Fibroblast of lung (primary cell): ENCODE measurements around the gene NUDC. TPM values are rescaled to one million over a fixed set of nuclear protein-coding genes. Genes with fewer than 3 reads are reported as not detected.

Source experiments
- DNase-seq, 2 donors: peaks; one replicate each; pipeline versions ENCODE4 v3.0.0 to v3.0.0-alpha.2; 2010; ENCODE audit warnings: low read depth in 2 of 2
- H2AFZ ChIP-seq: 2 replicates; pipeline ENCODE4 v1.5.1; 2012; ENCODE audit warnings: low read length, control low read depth, inconsistent platforms
- H3K27ac ChIP-seq: 2 replicates; pipeline ENCODE4 v1.5.1; 2011; ENCODE audit warnings: low read length, control low read depth; ENCODE audit not compliant: insufficient read depth
- H3K27me3 ChIP-seq: 2 replicates; pipeline ENCODE4 v1.5.1; 2011; ENCODE audit warnings: mild to moderate bottlenecking, low read length; ENCODE audit not compliant: control insufficient read depth, insufficient read depth
- H3K36me3 ChIP-seq: 2 replicates; pipeline ENCODE4 v1.5.1; 2011; ENCODE audit warnings: low read length; ENCODE audit not compliant: control insufficient read depth, insufficient read depth
- H3K4me1 ChIP-seq: 2 replicates; pipeline ENCODE4 v1.5.1; 2011; ENCODE audit warnings: low read length; ENCODE audit not compliant: control insufficient read depth, insufficient read depth; ENCODE audit errors: extremely low read depth
- H3K4me2 ChIP-seq: 2 replicates; pipeline ENCODE4 v1.5.1; 2011; ENCODE audit warnings: low read length, control low read depth; ENCODE audit not compliant: insufficient read depth; ENCODE audit errors: extremely low read depth
- H3K4me3 ChIP-seq, 4 experiments: fragments of 200-600 bp in 1 of 4; sonication (generic) in 1 of 4; replicated peaks in 1 of 4; 2 replicates each; pipeline ENCODE4 v1.5.1; 2011 to 2016; ENCODE audit warnings: low read length in 4 of 4, low read depth in 3 of 4, mild to moderate bottlenecking in 3 of 4, control low read depth in 2 of 4, inconsistent platforms in 1 of 4, mixed read lengths in 1 of 4; ENCODE audit not compliant: insufficient read depth in 1 of 4; ENCODE audit errors: control extremely low read depth in 1 of 4
- H3K79me2 ChIP-seq: 2 replicates; pipeline ENCODE4 v1.5.1; 2012; ENCODE audit warnings: mild to moderate bottlenecking, low read length, inconsistent platforms; ENCODE audit not compliant: control insufficient read depth, insufficient read depth
- H3K9ac ChIP-seq: 2 replicates; pipeline ENCODE4 v1.5.1; 2011; ENCODE audit warnings: mild to moderate bottlenecking, low read length, control low read depth; ENCODE audit not compliant: insufficient read depth
- H3K9me3 ChIP-seq: 2 replicates; pipeline ENCODE4 v1.5.1; 2012; ENCODE audit warnings: low read depth, low read length; ENCODE audit not compliant: control insufficient read depth, insufficient read depth
- H4K20me1 ChIP-seq: 2 replicates; pipeline ENCODE4 v1.5.1; 2011; ENCODE audit warnings: low read length; ENCODE audit not compliant: control insufficient read depth, insufficient read depth; ENCODE audit errors: extremely low read depth
- CTCF ChIP-seq, 2 donors: IDR thresholded peaks in 1 of 2; conservative IDR thresholded peaks in 1 of 2; 1 replicate in 1 of 2; 2 replicates in 1 of 2; pipeline ENCODE4 v1.5.1; 2011 to 2012; ENCODE audit warnings: low read length in 2 of 2, control low read depth in 1 of 2, inconsistent platforms in 1 of 2, low read depth in 1 of 2, mild to moderate bottlenecking in 1 of 2
- EZH2 ChIP-seq: IDR thresholded peaks from 2 replicates; pipeline ENCODE4 v1.5.1; 2012; ENCODE audit warnings: low read length, control low read depth, mild to moderate bottlenecking; ENCODE audit errors: missing control alignments
- polyA plus RNA-seq, 2 donors: library from polyadenylated mRNA; depleted of rRNA in 1 of 2; stranded (reverse) in 1 of 2; unstranded in 1 of 2; fragments of >200 nt; gene quantifications; 2 replicates each; pipeline ENCODE4 v1.2.1, GENCODE V29; 2011 to 2012; ENCODE audit warnings: missing spikeins in 1 of 2
- total RNA-seq: library from RNA; depleted of rRNA; stranded (reverse); fragments of >200 nt; gene quantifications from 2 replicates; pipeline ENCODE4 v1.2.1, GENCODE V29; 2014

The NUDC gene
- total and polyA plus RNA-seq, 2 donors (not counting 1 experiment from before 2014, with no cell fraction given) = 21.5 to 41.5 TPM

GRCh38 chr1:26994020-26994786 is 72.7 kb downstream of the NUDC start:
- Histone ChIP-seq H3K36me3 (no peaks in the 10 kb centered on the region), H3K4me2 (peak overlapping the region; percentile 70), H3K9ac (peak overlapping the region; percentile 70), H3K4me3 (peak overlapping the region; percentile 73 to 98 (median 76)), H4K20me1 (no peaks in the 10 kb centered on the region), H2AFZ (peak overlapping the region; percentile 39), H3K4me1 (peaks cover 37% of the 10 kb centered on the region), H3K79me2 (peaks cover 16% of the 10 kb centered on the region), H3K9me3 (no peaks in the 10 kb centered on the region), H3K27ac (peak overlapping the region; percentile 70), H3K27me3 (no peaks in the 10 kb centered on the region)
- TF ChIP-seq CTCF (conservative IDR thresholded peaks at IDR 0.05 in 1 of 2, IDR thresholded peaks at IDR 0.05 in 1 of 2; ENCODE audit: low read depth in 1 of 2, low read length in 2 of 2) (no peak), EZH2 (no peak)
- DNase-seq = no peak

GRCh38 chr1:26994787-26995517 is 73.4 kb downstream of the NUDC start:
- Histone ChIP-seq H3K4me1 (peaks cover 41% of the 10 kb centered on the region), H3K79me2 (peaks cover 16% of the 10 kb centered on the region), H3K4me2 (peak overlapping the region; percentile 70), H3K27ac (peak overlapping the region; percentile 70), H3K4me3 (peak overlapping the region; percentile 73 to 98 (median 76)), H3K27me3 (no peaks in the 10 kb centered on the region), H4K20me1 (no peaks in the 10 kb centered on the region), H3K9me3 (no peaks in the 10 kb centered on the region), H2AFZ (peak overlapping the region; percentile 39), H3K36me3 (no peaks in the 10 kb centered on the region), H3K9ac (peak overlapping the region; percentile 70)
- no peak for DNase-seq
- no peak for TF ChIP-seq EZH2
- TF ChIP-seq CTCF (conservative IDR thresholded peaks at IDR 0.05 in 1 of 2, IDR thresholded peaks at IDR 0.05 in 1 of 2; ENCODE audit: low read depth in 1 of 2, low read length in 2 of 2) = no peak

- H3K27me3 ChIP-seq = no peaks in the 10 kb centered on the region
- no peak overlapping the region for H3K9ac ChIP-seq
- H3K4me2 ChIP-seq = peak overlapping the region; percentile 72
- H2AFZ ChIP-seq = no peak overlapping the region
- TF ChIP-seq CTCF (conservative IDR thresholded peaks at IDR 0.05 in 1 of 2, IDR thresholded peaks at IDR 0.05 in 1 of 2; ENCODE audit: low read depth in 1 of 2, low read length in 2 of 2) (no peak), EZH2 (no peak)
- no peaks in the 10 kb centered on the region for H4K20me1 ChIP-seq
- peak overlapping the region in 3 of 4 experiments; percentile 8 to 98 (median 74) for H3K4me3 ChIP-seq
- no peaks in the 10 kb centered on the region for H3K36me3 ChIP-seq
- H3K9me3 ChIP-seq = no peaks in the 10 kb centered on the region
- peak in 1 of 2 donors; percentile 66 for DNase-seq
- H3K4me1 ChIP-seq = peaks cover 43% of the 10 kb centered on the region
- H3K27ac ChIP-seq = no peak overlapping the region
- peaks cover 16% of the 10 kb centered on the region for H3K79me2 ChIP-seq
Measured at GRCh38 chr1:26996024-26996423, 74.5 kb downstream of the NUDC start.
